Measurements from ENCODE around the gene TTC4.
A peak's percentile ranks its signal among the peaks of the same experiment; 100 is the strongest.

TTC4 gene

GRCh38 chr1:54703471-54703870 lies 12.2 kb upstream of the TTC4 start:
- DNase-seq: no peak

- no peak for DNase-seq
Observed at GRCh38 chr1:54705153-54705552, 10.5 kb upstream of the TTC4 start.

GRCh38 chr1:54706419-54706818 lies 9.2 kb upstream of the TTC4 start:
- no peak for DNase-seq

GRCh38 chr1:54708385-54708784 lies 7.3 kb upstream of the TTC4 start:
- DNase-seq: no peak

GRCh38 chr1:54709547-54710292 lies 5.9 kb upstream of the TTC4 start:
- DNase-seq: no peak

GRCh38 chr1:54710434-54710833 lies 5.2 kb upstream of the TTC4 start:
- DNase-seq: no peak

- no peak for DNase-seq
Observed at GRCh38 chr1:54710841-54711240, 4.8 kb upstream of the TTC4 start.

- no peak for DNase-seq
Observed at GRCh38 chr1:54711536-54711935, 4.1 kb upstream of the TTC4 start.

- DNase-seq: peak in 1 of 56 donors; percentile 39
Observed at GRCh38 chr1:54714881-54715492, 674 bp upstream of the TTC4 start.

GRCh38 chr1:54716299-54717047 lies 812 bp downstream of the TTC4 start:
- no peak for DNase-seq

GRCh38 chr1:54721719-54722118 lies 6.1 kb downstream of the TTC4 start:
- no peak for DNase-seq

- no peak for DNase-seq
Observed at GRCh38 chr1:54723985-54724384, 8.3 kb downstream of the TTC4 start.

- DNase-seq: no peak
Observed at GRCh38 chr1:54724771-54725170, 9.1 kb downstream of the TTC4 start.

GRCh38 chr1:54728027-54728426 lies 12.4 kb downstream of the TTC4 start:
- no peak for DNase-seq

- DNase-seq: no peak
Observed at GRCh38 chr1:54736685-54737084, 21.0 kb downstream of the TTC4 start.

- no peak for DNase-seq
Observed at GRCh38 chr1:54738244-54738643, 22.6 kb downstream of the TTC4 start.

GRCh38 chr1:54741531-54741930 lies 25.9 kb downstream of the TTC4 start:
- no peak for DNase-seq

GRCh38 chr1:54742282-54742681 lies 26.6 kb downstream of the TTC4 start:
- no peak for DNase-seq

- DNase-seq: no peak
Observed at GRCh38 chr1:54743416-54744226, 28.0 kb downstream of the TTC4 start.

- no peak for DNase-seq
Observed at GRCh38 chr1:54744696-54745095, 29.0 kb downstream of the TTC4 start.

GRCh38 chr1:54745274-54745673 lies 29.6 kb downstream of the TTC4 start:
- no peak for DNase-seq

- DNase-seq: no peak
Observed at GRCh38 chr1:54745864-54746263, 30.2 kb downstream of the TTC4 start.
